ENCODE data around the gene ALDH1L1.

DNA sequence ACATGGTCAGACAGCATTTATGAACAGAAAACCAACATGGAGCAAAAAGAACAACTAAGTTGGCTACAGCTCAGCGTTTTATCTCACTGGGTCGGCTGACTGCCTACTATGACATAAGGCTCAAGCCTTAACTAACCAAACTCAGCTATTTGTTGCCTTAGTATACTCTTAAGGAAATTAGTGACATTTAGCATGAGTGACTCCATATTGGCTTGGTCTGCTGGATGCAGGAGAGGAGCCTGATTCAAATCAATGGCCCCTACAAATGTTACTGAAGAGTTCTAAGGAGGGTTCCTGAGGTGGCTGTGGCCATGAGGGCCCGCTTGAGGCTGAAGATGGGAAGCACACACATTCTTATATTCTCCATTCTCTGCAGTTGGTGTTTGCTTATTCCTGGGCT lies 20.1 kb upstream of the ALDH1L1 start:
- TF ChIP-seq, protein P1, sequence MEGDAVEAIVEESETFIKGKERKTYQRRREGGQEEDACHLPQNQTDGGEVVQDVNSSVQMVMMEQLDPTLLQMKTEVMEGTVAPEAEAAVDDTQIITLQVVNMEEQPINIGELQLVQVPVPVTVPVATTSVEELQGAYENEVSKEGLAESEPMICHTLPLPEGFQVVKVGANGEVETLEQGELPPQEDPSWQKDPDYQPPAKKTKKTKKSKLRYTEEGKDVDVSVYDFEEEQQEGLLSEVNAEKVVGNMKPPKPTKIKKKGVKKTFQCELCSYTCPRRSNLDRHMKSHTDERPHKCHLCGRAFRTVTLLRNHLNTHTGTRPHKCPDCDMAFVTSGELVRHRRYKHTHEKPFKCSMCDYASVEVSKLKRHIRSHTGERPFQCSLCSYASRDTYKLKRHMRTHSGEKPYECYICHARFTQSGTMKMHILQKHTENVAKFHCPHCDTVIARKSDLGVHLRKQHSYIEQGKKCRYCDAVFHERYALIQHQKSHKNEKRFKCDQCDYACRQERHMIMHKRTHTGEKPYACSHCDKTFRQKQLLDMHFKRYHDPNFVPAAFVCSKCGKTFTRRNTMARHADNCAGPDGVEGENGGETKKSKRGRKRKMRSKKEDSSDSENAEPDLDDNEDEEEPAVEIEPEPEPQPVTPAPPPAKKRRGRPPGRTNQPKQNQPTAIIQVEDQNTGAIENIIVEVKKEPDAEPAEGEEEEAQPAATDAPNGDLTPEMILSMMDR (IDR thresholded peaks at IDR 0.05) = no peak
- no peak for TF ChIP-seq EZH2 (IDR thresholded peaks at IDR 0.05; ENCODE audit: borderline replicate concordance, insufficient read depth, low read depth, low read length, poor library complexity, severe bottlenecking)
